ENCODE results near the gene LSP1.

LSP1 gene

GRCh38 chr11:1884303-1884700, 31.4 kb downstream of the LSP1 start:
- TF ChIP-seq GATA3 (IDR thresholded peaks at IDR 0.05; ENCODE audit: low read depth, low read length) = no peak
- no peak for TF ChIP-seq GATA2 (IDR thresholded peaks at IDR 0.05; ENCODE audit: low read depth, low read length)

- TF ChIP-seq GATA2 (IDR thresholded peaks at IDR 0.05; ENCODE audit: low read depth, low read length) (no peak), GATA3 (IDR thresholded peaks at IDR 0.05; ENCODE audit: low read depth, low read length) (no peak)
Observed at GRCh38 chr11:1887451-1888346, 34.8 kb downstream of the LSP1 start.

GRCh38 chr11:1888347-1888753, 35.5 kb downstream of the LSP1 start:
- no peak for TF ChIP-seq GATA2 (IDR thresholded peaks at IDR 0.05; ENCODE audit: low read depth, low read length)
- TF ChIP-seq GATA3 (IDR thresholded peaks at IDR 0.05; ENCODE audit: low read depth, low read length) = no peak

- TF ChIP-seq GATA2 (IDR thresholded peaks at IDR 0.05; ENCODE audit: low read depth, low read length) = no peak
Observed at GRCh38 chr11:1888811-1889210, 35.9 kb downstream of the LSP1 start.

- no peak for TF ChIP-seq GATA3 (IDR thresholded peaks at IDR 0.05; ENCODE audit: low read depth, low read length)
- no peak for TF ChIP-seq GATA2 (IDR thresholded peaks at IDR 0.05; ENCODE audit: low read depth, low read length)
Observed at GRCh38 chr11:1889224-1889930, 36.5 kb downstream of the LSP1 start.

- TF ChIP-seq GATA3 (IDR thresholded peaks at IDR 0.05; ENCODE audit: low read depth, low read length) (no peak), GATA2 (IDR thresholded peaks at IDR 0.05; ENCODE audit: low read depth, low read length) (no peak)
Observed at GRCh38 chr11:1889941-1890855, 37.3 kb downstream of the LSP1 start.

GRCh38 chr11:1890856-1891830, 38.3 kb downstream of the LSP1 start:
- TF ChIP-seq GATA3 (IDR thresholded peaks at IDR 0.05; ENCODE audit: low read depth, low read length) (no peak), GATA2 (IDR thresholded peaks at IDR 0.05; ENCODE audit: low read depth, low read length) (no peak)

GRCh38 chr11:1891831-1892115, 38.9 kb downstream of the LSP1 start, which contains the start of gene PRR33:
PRR33 (minus strand) TSS chr11:1891895; CDS start chr11:1890584, 1,311 bp downstream.
- TF ChIP-seq GATA2 (IDR thresholded peaks at IDR 0.05; ENCODE audit: low read depth, low read length) (no peak), GATA3 (IDR thresholded peaks at IDR 0.05; ENCODE audit: low read depth, low read length) (no peak)

GRCh38 chr11:1892116-1892515, 39.2 kb downstream of the LSP1 start:
- no peak for TF ChIP-seq GATA3 (IDR thresholded peaks at IDR 0.05; ENCODE audit: low read depth, low read length)
- no peak for TF ChIP-seq GATA2 (IDR thresholded peaks at IDR 0.05; ENCODE audit: low read depth, low read length)

GRCh38 chr11:1892558-1892957, 39.7 kb downstream of the LSP1 start:
- TF ChIP-seq GATA3 (IDR thresholded peaks at IDR 0.05; ENCODE audit: low read depth, low read length) (no peak), GATA2 (IDR thresholded peaks at IDR 0.05; ENCODE audit: low read depth, low read length) (no peak)

- TF ChIP-seq GATA2 (IDR thresholded peaks at IDR 0.05; ENCODE audit: low read depth, low read length) (no peak), GATA3 (IDR thresholded peaks at IDR 0.05; ENCODE audit: low read depth, low read length) (no peak)
Observed at GRCh38 chr11:1893581-1894359, 40.9 kb downstream of the LSP1 start.

- TF ChIP-seq GATA2 (IDR thresholded peaks at IDR 0.05; ENCODE audit: low read depth, low read length) (no peak), GATA3 (IDR thresholded peaks at IDR 0.05; ENCODE audit: low read depth, low read length) (no peak)
Observed at GRCh38 chr11:1894759-1895158, 41.9 kb downstream of the LSP1 start.
